ENCODE measurements around the gene CD3G.
A peak's percentile ranks its signal among the peaks of the same experiment; 100 is the strongest.

The CD3G gene

DNA sequence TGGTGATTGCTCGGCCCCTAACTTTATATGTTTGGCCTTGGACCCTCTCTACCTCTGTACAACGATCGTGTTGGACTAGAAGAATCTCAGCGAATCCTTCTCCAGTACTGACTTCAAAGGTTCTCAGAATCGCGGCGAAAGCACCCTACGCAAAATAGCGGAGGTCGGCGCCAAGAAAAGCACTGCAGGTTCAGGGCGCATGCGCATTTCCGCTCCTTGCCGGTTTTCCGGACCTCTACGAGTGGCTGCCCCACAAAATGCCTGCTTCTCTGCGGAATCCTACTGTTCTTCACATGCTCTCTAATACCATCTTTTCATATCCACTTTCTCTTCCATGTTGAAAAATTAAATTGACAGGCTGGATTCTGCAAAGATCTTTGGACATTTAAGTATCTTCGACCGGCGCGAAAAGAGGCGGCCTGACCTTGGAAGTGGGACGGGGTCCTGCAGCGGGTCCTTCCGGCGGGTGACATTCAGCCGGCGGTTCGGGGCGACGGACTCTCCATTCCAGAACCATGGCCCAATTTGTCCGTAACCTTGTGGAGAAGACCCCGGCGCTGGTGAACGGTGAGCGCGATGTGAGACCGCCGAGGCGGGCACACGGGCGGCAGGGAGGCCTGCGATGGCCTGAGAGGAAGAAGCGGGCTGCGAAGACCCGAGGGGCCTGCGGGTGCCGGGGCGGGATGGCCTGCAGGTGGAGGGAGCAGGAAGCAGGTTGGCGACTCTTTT is 57.2 kb downstream of the CD3G start, which contains the start of gene ATP5MG:
ATP5MG (plus strand) TSS at position 456 of the 729 bp plus-strand sequence; CDS start at position 516, 60 bp downstream.
- peak within 1 kb of the TSS; percentile 90 for H3K27ac ChIP-seq
- TF ChIP-seq, protein P1, sequence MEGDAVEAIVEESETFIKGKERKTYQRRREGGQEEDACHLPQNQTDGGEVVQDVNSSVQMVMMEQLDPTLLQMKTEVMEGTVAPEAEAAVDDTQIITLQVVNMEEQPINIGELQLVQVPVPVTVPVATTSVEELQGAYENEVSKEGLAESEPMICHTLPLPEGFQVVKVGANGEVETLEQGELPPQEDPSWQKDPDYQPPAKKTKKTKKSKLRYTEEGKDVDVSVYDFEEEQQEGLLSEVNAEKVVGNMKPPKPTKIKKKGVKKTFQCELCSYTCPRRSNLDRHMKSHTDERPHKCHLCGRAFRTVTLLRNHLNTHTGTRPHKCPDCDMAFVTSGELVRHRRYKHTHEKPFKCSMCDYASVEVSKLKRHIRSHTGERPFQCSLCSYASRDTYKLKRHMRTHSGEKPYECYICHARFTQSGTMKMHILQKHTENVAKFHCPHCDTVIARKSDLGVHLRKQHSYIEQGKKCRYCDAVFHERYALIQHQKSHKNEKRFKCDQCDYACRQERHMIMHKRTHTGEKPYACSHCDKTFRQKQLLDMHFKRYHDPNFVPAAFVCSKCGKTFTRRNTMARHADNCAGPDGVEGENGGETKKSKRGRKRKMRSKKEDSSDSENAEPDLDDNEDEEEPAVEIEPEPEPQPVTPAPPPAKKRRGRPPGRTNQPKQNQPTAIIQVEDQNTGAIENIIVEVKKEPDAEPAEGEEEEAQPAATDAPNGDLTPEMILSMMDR (IDR thresholded peaks at IDR 0.05) = no peak
- no peak for TF ChIP-seq ZFX (IDR thresholded peaks at IDR 0.05; ENCODE audit: borderline replicate concordance)

GRCh38 chr11:118401880-118402590 is 57.9 kb downstream of the CD3G start:
- peak overlapping the region; percentile 90 for H3K27ac ChIP-seq

DNA sequence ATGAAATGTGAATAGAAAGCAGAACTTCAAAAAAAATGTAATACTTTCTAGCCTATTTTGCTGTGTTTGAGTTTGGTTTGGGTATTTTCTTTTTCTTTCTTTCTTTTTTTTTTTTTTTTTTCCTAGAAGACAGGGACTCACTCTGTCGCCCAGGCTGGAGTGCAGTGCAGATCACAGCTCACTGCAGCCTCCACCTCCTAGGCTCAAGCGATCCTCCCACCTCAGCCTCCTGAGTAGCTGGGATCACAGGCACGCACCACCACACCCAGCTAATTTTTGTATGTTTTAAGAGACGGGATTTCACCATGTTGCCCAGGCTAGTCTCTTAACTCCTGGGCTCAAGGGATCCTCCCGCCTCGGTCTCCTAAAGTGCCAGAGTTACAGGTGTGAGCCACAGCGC is 58.5 kb downstream of the CD3G start:
- peak overlapping the region; percentile 90; the same call in 1 of the 2 replicates for H3K27ac ChIP-seq

More at GRCh38 chr11:118401880-118402590, 57.9 kb downstream of the CD3G start:
- no peak for TF ChIP-seq ZFX (IDR thresholded peaks at IDR 0.05; ENCODE audit: borderline replicate concordance)
- TF ChIP-seq, protein P1 (IDR thresholded peaks at IDR 0.05) = no peak
